Fibroblast of pulmonary artery (primary cell): Measurements from ENCODE around the gene CBX1.

Experiments
- DNase-seq: peaks from one replicate; pipeline ENCODE4 v3.0.0-alpha.2; 2010; ENCODE audit warnings: low read depth
- H3K4me3 ChIP-seq: replicated peaks from 2 replicates; pipeline ENCODE4 v1.5.1; 2011; ENCODE audit warnings: low read depth, mild to moderate bottlenecking, control low read depth, low read length, moderate library complexity
- TF ChIP-seq, protein P1 (sequence below): IDR thresholded peaks from 2 replicates; pipeline ENCODE4 v1.5.1; 2011; ENCODE audit warnings: mild to moderate bottlenecking, control low read depth, low read length, inconsistent platforms; ENCODE audit errors: missing control alignments

CBX1 gene

DNA sequence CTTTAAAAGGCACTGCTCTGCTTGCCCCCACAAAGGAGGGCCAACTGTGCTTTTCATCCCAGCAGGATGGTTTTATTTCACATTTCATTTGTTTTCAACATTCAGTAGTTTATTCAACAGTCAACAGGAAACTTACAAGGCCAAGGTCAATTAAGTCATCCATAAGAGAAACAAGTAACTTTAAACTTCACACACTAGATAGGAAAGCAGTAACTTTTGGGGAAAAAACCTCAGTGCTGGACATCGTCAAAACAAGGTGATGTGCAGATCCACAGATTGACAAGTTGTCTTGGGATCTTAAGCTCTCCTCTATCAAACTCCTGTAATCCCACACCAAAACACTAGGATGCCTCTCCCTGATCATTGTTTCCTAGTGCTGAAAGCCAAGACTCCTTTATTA lies 34.6 kb downstream of the CBX1 start:
- no peak for DNase-seq
- H3K4me3 ChIP-seq = no peak overlapping the region
- TF ChIP-seq, protein P1, sequence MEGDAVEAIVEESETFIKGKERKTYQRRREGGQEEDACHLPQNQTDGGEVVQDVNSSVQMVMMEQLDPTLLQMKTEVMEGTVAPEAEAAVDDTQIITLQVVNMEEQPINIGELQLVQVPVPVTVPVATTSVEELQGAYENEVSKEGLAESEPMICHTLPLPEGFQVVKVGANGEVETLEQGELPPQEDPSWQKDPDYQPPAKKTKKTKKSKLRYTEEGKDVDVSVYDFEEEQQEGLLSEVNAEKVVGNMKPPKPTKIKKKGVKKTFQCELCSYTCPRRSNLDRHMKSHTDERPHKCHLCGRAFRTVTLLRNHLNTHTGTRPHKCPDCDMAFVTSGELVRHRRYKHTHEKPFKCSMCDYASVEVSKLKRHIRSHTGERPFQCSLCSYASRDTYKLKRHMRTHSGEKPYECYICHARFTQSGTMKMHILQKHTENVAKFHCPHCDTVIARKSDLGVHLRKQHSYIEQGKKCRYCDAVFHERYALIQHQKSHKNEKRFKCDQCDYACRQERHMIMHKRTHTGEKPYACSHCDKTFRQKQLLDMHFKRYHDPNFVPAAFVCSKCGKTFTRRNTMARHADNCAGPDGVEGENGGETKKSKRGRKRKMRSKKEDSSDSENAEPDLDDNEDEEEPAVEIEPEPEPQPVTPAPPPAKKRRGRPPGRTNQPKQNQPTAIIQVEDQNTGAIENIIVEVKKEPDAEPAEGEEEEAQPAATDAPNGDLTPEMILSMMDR = peak; percentile 2

DNA sequence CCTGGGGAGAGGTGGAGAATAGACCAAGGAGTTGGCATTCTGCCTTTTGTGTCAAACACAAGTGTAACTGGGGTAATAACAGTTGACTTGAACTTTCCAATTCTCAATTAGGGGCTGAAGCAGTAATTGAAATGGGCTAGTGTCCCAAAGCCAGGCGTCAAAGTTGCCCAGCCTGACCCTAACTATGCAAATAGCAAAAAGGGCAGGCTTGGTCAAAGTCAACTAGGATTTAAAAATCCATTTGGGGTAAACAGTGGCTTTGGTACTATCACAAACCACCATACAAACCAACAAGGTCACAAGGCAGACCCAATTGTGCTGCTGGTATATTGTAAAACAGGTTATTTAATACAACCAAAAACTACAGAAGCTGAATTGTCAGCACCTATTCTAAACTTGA lies 35.1 kb downstream of the CBX1 start:
- no peak overlapping the region for H3K4me3 ChIP-seq
- TF ChIP-seq, protein P1 = no peak
- DNase-seq = no peak

DNA sequence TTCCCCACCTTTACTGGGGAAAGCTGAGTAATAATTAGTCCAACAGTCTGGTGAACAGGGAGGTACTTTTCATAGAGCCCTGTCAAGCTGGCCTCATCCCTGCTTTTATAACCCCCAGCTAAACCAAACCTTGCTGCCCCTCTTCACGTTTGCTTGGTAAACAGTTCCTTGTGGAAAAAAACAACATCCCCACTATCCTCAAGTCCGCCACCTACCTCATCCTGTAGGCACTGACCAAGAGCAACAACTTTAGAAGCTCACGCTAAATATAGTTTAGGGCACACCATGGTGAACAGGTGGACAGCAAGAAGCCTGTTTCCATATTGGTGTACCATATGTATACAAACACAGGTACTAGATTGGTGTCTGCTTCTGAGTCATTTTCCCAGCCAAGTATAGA lies 36.6 kb downstream of the CBX1 start:
- DNase-seq = no peak
- TF ChIP-seq, protein P1 = no peak
- no peak overlapping the region for H3K4me3 ChIP-seq

DNA sequence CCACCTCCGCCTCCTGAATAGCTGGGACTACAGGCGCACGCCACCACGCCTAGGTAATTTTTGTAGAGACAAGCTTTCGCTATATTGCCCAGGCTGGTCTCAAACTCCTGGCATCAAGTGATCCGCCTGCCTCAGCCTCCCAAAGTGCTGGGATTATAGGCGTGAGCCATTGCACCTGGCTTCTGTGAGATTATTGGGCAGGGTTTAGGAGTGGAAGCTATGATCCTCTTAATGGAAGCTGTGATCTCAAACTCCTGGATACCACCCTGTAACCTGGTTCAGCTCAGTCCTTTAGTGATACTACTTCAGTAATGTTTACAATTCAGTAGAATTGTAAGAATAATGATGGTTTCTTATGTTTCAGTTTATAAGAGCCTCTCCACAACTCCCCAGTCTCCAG lies 39.0 kb downstream of the CBX1 start:
- TF ChIP-seq, protein P1 = no peak
- H3K4me3 ChIP-seq = no peak overlapping the region

DNA sequence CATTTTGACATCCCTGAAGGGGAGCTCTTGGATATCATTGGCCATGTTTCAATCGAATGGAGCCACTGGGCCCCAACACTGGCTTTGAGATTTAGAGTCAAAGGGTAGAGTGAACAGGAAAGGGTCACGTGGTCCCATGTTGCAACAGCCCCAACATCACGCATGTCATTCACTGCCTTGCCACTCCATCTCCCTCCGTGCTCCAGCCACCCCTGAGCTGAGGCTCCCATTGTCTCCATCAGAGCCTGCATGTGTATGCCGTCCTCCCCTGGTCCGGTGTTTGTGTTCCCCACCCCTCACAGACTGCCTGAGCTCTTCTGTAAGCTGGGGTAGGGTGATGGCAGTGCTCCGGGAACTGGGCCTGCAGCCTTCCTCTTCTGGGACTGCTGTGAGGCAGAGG lies 41.0 kb downstream of the CBX1 start:
- no peak overlapping the region for H3K4me3 ChIP-seq
- no peak for DNase-seq

More for the DNA sequence above, 39.0 kb downstream of the CBX1 start:
- DNase-seq = no peak

DNA sequence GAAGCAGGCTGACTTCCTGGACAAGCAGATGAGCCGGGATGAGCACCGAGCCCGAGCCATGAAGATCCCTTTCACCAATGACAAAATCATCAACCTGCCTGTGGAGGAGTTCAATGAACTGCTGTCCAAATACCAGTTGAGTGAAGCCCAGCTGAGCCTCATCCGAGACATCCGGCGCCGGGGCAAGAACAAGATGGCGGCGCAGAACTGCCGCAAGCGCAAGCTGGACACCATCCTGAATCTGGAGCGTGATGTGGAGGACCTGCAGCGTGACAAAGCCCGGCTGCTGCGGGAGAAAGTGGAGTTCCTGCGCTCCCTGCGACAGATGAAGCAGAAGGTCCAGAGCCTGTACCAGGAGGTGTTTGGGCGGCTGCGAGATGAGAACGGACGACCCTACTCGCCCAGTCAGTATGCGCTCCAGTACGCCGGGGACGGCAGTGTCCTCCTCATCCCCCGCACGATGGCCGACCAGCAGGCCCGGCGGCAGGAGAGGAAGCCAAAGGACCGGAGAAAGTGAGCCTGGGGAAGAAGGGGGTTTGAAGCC lies 42.1 kb downstream of the CBX1 start:
- TF ChIP-seq, protein P1 = no peak
- no peak overlapping the region for H3K4me3 ChIP-seq
- DNase-seq = no peak

More for the DNA sequence above, 41.0 kb downstream of the CBX1 start:
- TF ChIP-seq, protein P1 = no peak

DNA sequence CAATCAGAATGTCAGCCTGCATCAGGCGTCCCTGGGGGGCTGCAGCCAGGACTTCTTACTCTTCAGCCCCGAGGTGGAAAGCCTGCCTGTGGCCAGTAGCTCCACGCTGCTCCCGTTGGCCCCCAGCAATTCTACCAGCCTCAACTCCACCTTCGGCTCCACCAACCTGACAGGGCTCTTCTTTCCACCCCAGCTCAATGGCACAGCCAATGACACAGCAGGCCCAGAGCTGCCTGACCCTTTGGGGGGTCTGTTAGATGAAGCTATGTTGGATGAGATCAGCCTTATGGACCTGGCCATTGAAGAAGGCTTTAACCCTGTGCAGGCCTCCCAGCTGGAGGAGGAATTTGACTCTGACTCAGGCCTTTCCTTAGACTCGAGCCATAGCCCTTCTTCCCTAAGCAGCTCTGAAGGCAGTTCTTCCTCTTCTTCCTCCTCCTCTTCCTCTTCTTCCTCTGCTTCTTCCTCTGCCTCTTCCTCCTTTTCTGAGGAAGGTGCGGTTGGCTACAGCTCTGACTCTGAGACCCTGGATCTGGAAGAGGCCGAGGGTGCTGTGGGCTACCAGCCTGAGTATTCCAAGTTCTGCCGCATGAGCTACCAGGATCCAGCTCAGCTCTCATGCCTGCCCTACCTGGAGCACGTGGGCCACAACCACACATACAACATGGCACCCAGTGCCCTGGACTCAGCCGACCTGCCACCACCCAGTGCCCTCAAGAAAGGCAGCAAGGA lies 42.7 kb downstream of the CBX1 start:
- no peak for DNase-seq
- no peak overlapping the region for H3K4me3 ChIP-seq
- TF ChIP-seq, protein P1 = no peak
